Right ventricle myocardium inferior (tissue), 1 donor: ENCODE measurements around the gene TMEM200B. TPM values are rescaled to one million over a fixed set of nuclear protein-coding genes. Genes with fewer than 3 reads are reported as not detected.
"Not testable (repeated sequence)": the region's sequence is repeated elsewhere in the genome, so short reads cannot be mapped to it uniquely, and the experiment has no call there.

Experiments
- ATAC-seq: fragments of 200-7000 bp; cut with Tn5 transposase; one replicate; pipeline ENCODE4 v1.9.1; 2020; ENCODE audit warnings: mild to moderate bottlenecking, moderate library complexity
- DNase-seq: peaks from one replicate; pipeline ENCODE4 v3.0.0; 2021; ENCODE audit errors: missing footprints
- intact Hi-C: fragments of 100-400 bp; cut with DNase I; formaldehyde crosslinking; loops from one replicate; pipeline ENCODE4 v1.11.0; 2022
- total RNA-seq: library from RNA; stranded (reverse); fragmentation: NEBNext Ultra II Directional; extraction: Animal tissue kit (Norgen Biotek cat#: 25700); gene quantifications from one replicate; pipeline ENCODE4 v1.2.1, GENCODE V29; 2021
- donor health status: DM: no; HTN: yes; CAD: no; lungs with severe emphysema.

The TMEM200B gene
- total RNA-seq, 1 donor from 2014 or later: 2.1 TPM

- intact Hi-C loops: no loop called here
- DNase-seq (no peak), ATAC-seq (no peak)
Measured at GRCh38 chr1:29081201-29081600, 42.5 kb downstream of the TMEM200B start.

- ATAC-seq, intact Hi-C loops, DNase-seq: not testable (repeated sequence)
Measured at GRCh38 chr1:29079916-29080629, 43.6 kb downstream of the TMEM200B start.

- intact Hi-C loops: no loop called here
- DNase-seq: no peak
- ATAC-seq: no peak
Measured at GRCh38 chr1:29077155-29077554, 46.5 kb downstream of the TMEM200B start.

Other genes starting within 250 kb of the TMEM200B start
- gene EPB41, start 209.3 kb downstream of the TMEM200B start, total RNA-seq: 24.9 TPM
- 52.4 TPM for gene SRSF4, start 58.0 kb upstream of the TMEM200B start, total RNA-seq
- 35.4 TPM for gene MECR, start 107.0 kb upstream of the TMEM200B start, total RNA-seq
- gene PTPRU, start 112.6 kb upstream of the TMEM200B start, total RNA-seq: 23.5 TPM